HEK293 (cell line): Measurements from ENCODE around the gene GRK5.
A peak's percentile ranks its signal among the peaks of the same experiment; 100 is the strongest.
"Not testable (repeated sequence)": the region's sequence is repeated elsewhere in the genome, so short reads cannot be mapped to it uniquely, and the experiment has no call there.

Experiments used
- CTCF ChIA-PET: fragments of 350-600 bp; formaldehyde crosslinking; extraction: SDS; loops from one replicate; lab custom pipeline; 2021; ENCODE audit warnings: antibody characterized with exemption; lab: Yijun Ruan, JAX
- POLR2A ChIA-PET: fragments of 300-600 bp; formaldehyde crosslinking; extraction: SDS; loops from one replicate; lab custom pipeline; 2020; ENCODE audit warnings: antibody characterized with exemption, inconsistent platforms; lab: Yijun Ruan, JAX
- H3K27ac ChIP-seq: fragments of 200-500 bp; sonication (Bioruptor generic); 2 replicates; pipeline ENCODE4 v1.5.1; 2014; ENCODE audit warnings: low read depth, low read length, control low read depth, inconsistent platforms; ENCODE audit errors: extremely low read depth
- H3K36me3 ChIP-seq, 2 experiments: fragments of 200-500 bp in 1 of 2; sonication (Bioruptor generic) in 1 of 2; 1 replicate in 1 of 2; 2 replicates in 1 of 2; pipeline ENCODE4 v1.5.1; 2014 to 2017; ENCODE audit warnings: inconsistent platforms in 2 of 2, low read length in 2 of 2; ENCODE audit not compliant: control insufficient read depth in 2 of 2, insufficient read depth in 1 of 2
- H3K4me1 ChIP-seq: fragments of 200-500 bp; sonication (Bioruptor generic); 2 replicates; pipeline ENCODE4 v1.5.1; 2014; ENCODE audit warnings: mild to moderate bottlenecking, low read length, inconsistent platforms; ENCODE audit not compliant: control insufficient read depth, insufficient read depth
- H3K4me3 ChIP-seq: 2 replicates; pipeline ENCODE4 v1.5.1; 2011; ENCODE audit warnings: low read depth, mild to moderate bottlenecking, control low read depth, low read length, moderate library complexity
- H3K9me3 ChIP-seq: fragments of 200-500 bp; sonication (Bioruptor generic); 2 replicates; pipeline ENCODE4 v1.5.1; 2014; ENCODE audit warnings: low read depth, low read length, inconsistent platforms; ENCODE audit not compliant: control insufficient read depth, insufficient read depth
- EGR2 ChIP-seq: fragments of 450-650 bp; formaldehyde crosslinking; IDR thresholded peaks from 2 replicates; pipeline ENCODE4 v1.5.1; 2016; ENCODE audit warnings: low read depth, missing biosample characterization, missing genetic modification characterization
- IKZF3 ChIP-seq: fragments of 450-650 bp; IDR thresholded peaks from 2 replicates; pipeline ENCODE4 v1.5.0; 2018; ENCODE audit warnings: missing biosample characterization, mild to moderate bottlenecking, missing genetic modification characterization, moderate library complexity
- SETDB1 ChIP-seq: IDR thresholded peaks from one replicate; pipeline ENCODE4 v1.6.1; 2017; ENCODE audit warnings: mild to moderate bottlenecking, low read length, moderate library complexity, mixed read lengths; ENCODE audit not compliant: insufficient read length
- ZBTB20 ChIP-seq: fragments of 450-650 bp; formaldehyde crosslinking; IDR thresholded peaks from 2 replicates; pipeline ENCODE4 v1.5.1; 2016; ENCODE audit warnings: missing biosample characterization, missing genetic modification characterization
- ZBTB44 ChIP-seq: fragments of 450-650 bp; IDR thresholded peaks from 2 replicates; pipeline ENCODE4 v1.5.1; 2018; ENCODE audit warnings: missing biosample characterization, mild to moderate bottlenecking, missing genetic modification characterization
- ZFHX2 ChIP-seq: fragments of 450-650 bp; formaldehyde crosslinking; conservative IDR thresholded peaks from 2 replicates; pipeline ENCODE4 v1.5.1; 2016; ENCODE audit warnings: missing biosample characterization, missing genetic modification characterization
- ZNF248 ChIP-seq: fragments of 450-650 bp; formaldehyde crosslinking; IDR thresholded peaks from 2 replicates; pipeline ENCODE4 v1.5.1; 2017; ENCODE audit warnings: missing biosample characterization, missing genetic modification characterization
- ZNF354C ChIP-seq: fragments of 450-650 bp; formaldehyde crosslinking; IDR thresholded peaks from 2 replicates; pipeline ENCODE4 v1.5.1; 2016; ENCODE audit warnings: missing biosample characterization, missing genetic modification characterization, low read depth, borderline replicate concordance
- ZNF391 ChIP-seq: fragments of 450-650 bp; formaldehyde crosslinking; IDR thresholded peaks from 2 replicates; pipeline ENCODE4 v1.5.1; 2016; ENCODE audit warnings: low read depth, missing biosample characterization, missing genetic modification characterization, borderline replicate concordance
- ZNF394 ChIP-seq: fragments of 450-650 bp; formaldehyde crosslinking; IDR thresholded peaks from 2 replicates; pipeline ENCODE4 v1.5.1; 2016; ENCODE audit warnings: missing biosample characterization, missing genetic modification characterization, mild to moderate bottlenecking, moderate library complexity, borderline replicate concordance
- ZNF473 ChIP-seq: fragments of 450-650 bp; formaldehyde crosslinking; IDR thresholded peaks from 2 replicates; pipeline ENCODE4 v1.5.1; 2017; ENCODE audit warnings: missing biosample characterization, missing genetic modification characterization
- ZNF514 ChIP-seq: fragments of 450-650 bp; formaldehyde crosslinking; IDR thresholded peaks from 2 replicates; pipeline ENCODE4 v1.5.1; 2016; ENCODE audit warnings: missing biosample characterization, missing genetic modification characterization
- ZNF555 ChIP-seq: fragments of 450-650 bp; formaldehyde crosslinking; conservative IDR thresholded peaks from 2 replicates; pipeline ENCODE4 v1.5.1; 2017; ENCODE audit warnings: missing biosample characterization, mild to moderate bottlenecking, missing genetic modification characterization, inconsistent platforms
- ZNF791 ChIP-seq: fragments of 450-650 bp; formaldehyde crosslinking; IDR thresholded peaks from 2 replicates; pipeline ENCODE4 v1.5.1; 2016; ENCODE audit warnings: missing biosample characterization, missing genetic modification characterization
- ZXDB ChIP-seq: fragments of 450-650 bp; formaldehyde crosslinking; IDR thresholded peaks from 2 replicates; pipeline ENCODE4 v1.5.1; 2016; ENCODE audit warnings: missing biosample characterization, missing genetic modification characterization

Gene GRK5

GRCh38 chr10:119180850-119181400 is 26.4 kb upstream of the GRK5 start:
- not testable (repeated sequence) for H3K9me3 ChIP-seq, H3K27ac ChIP-seq, H3K4me1 ChIP-seq, H3K4me3 ChIP-seq
- POLR2A ChIA-PET: interaction anchor here (0.6 kb wide), 1 partner anchor 99 kb away, joined by 3 read pairs; no protein-coding TSS in a partner anchor
- peaks cover 2 to 14% of the 10 kb centered on the region in 2 experiments for H3K36me3 ChIP-seq
- CTCF ChIA-PET: interaction anchor here (0.7 to 1.3 kb wide), 3 partner anchors 13 to 25 kb away, joined by 3 to 4 read pairs (median 3); no protein-coding TSS in a partner anchor

GRCh38 chr10:119183664-119184412 is 23.5 kb upstream of the GRK5 start:
- ChIA-PET CTCF (interaction anchor here (0.7 kb wide), 1 partner anchor 15 kb away, joined by 6 read pairs; no protein-coding TSS in a partner anchor), POLR2A (no interaction called here)
- Histone ChIP-seq H3K27ac (no peak overlapping the region), H3K36me3 (no peaks in the 10 kb centered on the region), H3K4me3 (no peak overlapping the region), H3K9me3 (no peaks in the 10 kb centered on the region), H3K4me1 (0 out of 2 replicates have a peak, but pooled peaks cover 3% of the 10 kb centered on the region)
- no peak for TF ChIP-seq ZXDB (tag by site-specific recombination)
- TF ChIP-seq EGR2 (tag by site-specific recombination): peak; percentile 43; the same call in 1 of the 2 replicates
- peak; percentile 66 for TF ChIP-seq ZFHX2
- TF ChIP-seq ZNF473 (tag by site-specific recombination): no peak

GRCh38 chr10:119189811-119190282 is 17.5 kb upstream of the GRK5 start:
- no peak overlapping the region for H3K27ac ChIP-seq
- TF ChIP-seq ZBTB20 (tag by site-specific recombination): no peak
- TF ChIP-seq ZNF354C (tag by site-specific recombination): no peak
- no peak for TF ChIP-seq IKZF3
- no peak for TF ChIP-seq ZNF391
- no peak for TF ChIP-seq SETDB1
- TF ChIP-seq ZBTB44 (tag by site-specific recombination): no peak
- TF ChIP-seq ZNF555: no peak
- no peak for TF ChIP-seq ZNF791 (tag by site-specific recombination)
- no peak for TF ChIP-seq ZNF248
- H3K9me3 ChIP-seq: no peaks in the 10 kb centered on the region
- POLR2A ChIA-PET: interaction anchor here (1.0 to 1.3 kb wide), 3 partner anchors 10 to 17 kb away, joined by 3 to 5 read pairs (median 4); partner anchors contain the start of gene GRK5
- H3K4me1 ChIP-seq: no peaks in the 10 kb centered on the region
- CTCF ChIA-PET: interaction anchor here (0.8 to 2.7 kb wide), 6 partner anchors 9 to 255 kb away, joined by 3 to 27 read pairs (median 6); partner anchors contain the start of gene GRK5
- no peaks in the 10 kb centered on the region for H3K36me3 ChIP-seq
- no peak overlapping the region for H3K4me3 ChIP-seq

GRCh38 chr10:119190353-119190752 is 17.0 kb upstream of the GRK5 start:
- H3K4me1 ChIP-seq: no peaks in the 10 kb centered on the region
- H3K36me3 ChIP-seq: no peaks in the 10 kb centered on the region
- H3K9me3 ChIP-seq: no peaks in the 10 kb centered on the region
- no peak overlapping the region for H3K4me3 ChIP-seq
- TF ChIP-seq ZNF514 (tag by site-specific recombination) (no peak), ZNF394 (tag by site-specific recombination) (peak; percentile 42; the same call in 1 of the 2 replicates)
- TF ChIP-seq, all 188 proteins: peak for 1
- CTCF ChIA-PET: interaction anchor here (0.8 to 2.7 kb wide), 5 partner anchors 9 to 254 kb away, joined by 4 to 27 read pairs (median 8); partner anchors contain the start of gene GRK5
- POLR2A ChIA-PET: interaction anchor here (0.7 to 1.3 kb wide), 4 partner anchors 9 to 475 kb away, joined by 3 to 8 read pairs (median 4); partner anchors contain the start of gene GRK5
- no peak overlapping the region for H3K27ac ChIP-seq
